Stimulated activated CD4-positive, alpha-beta T cell treated with anti-CD3 and anti-CD28 coated beads, Interleukin-4, amount 100 ng/mL, for 24 hours (primary cell): ENCODE measurements around the gene ZBTB34.
"Not testable (repeated sequence)": the region's sequence is repeated elsewhere in the genome, so short reads cannot be mapped to it uniquely, and the experiment has no call there.

ENCODE experiments used
- DNase-seq: peaks from one replicate; pipeline ENCODE4 v3.0.0-alpha.2; 2020

ZBTB34 gene

GRCh38 chr9:126860077-126860756 lies at the start of gene ZBTB34:
TSS of gene ZBTB34 (plus strand) at chr9:126860639. CDS start at chr9:126879400, 18,761 bp downstream.
- DNase-seq, result peak; percentile 73

- DNase-seq, result no peak
Measured at GRCh38 chr9:126813072-126813471, 47.4 kb upstream of the ZBTB34 start.

- no peak for DNase-seq
Measured at GRCh38 chr9:126814091-126814490, 46.3 kb upstream of the ZBTB34 start.

GRCh38 chr9:126817615-126818014 lies 42.8 kb upstream of the ZBTB34 start:
- not testable (repeated sequence) for DNase-seq

GRCh38 chr9:126818482-126818881 lies 42.0 kb upstream of the ZBTB34 start:
- DNase-seq, result no peak

- no peak for DNase-seq
Measured at GRCh38 chr9:126819482-126819881, 41.0 kb upstream of the ZBTB34 start.

- no peak for DNase-seq
Measured at GRCh38 chr9:126822278-126822677, 38.2 kb upstream of the ZBTB34 start.

- no peak for DNase-seq
Measured at GRCh38 chr9:126822873-126823272, 37.6 kb upstream of the ZBTB34 start.

- DNase-seq, result not testable (repeated sequence)
Measured at GRCh38 chr9:126824052-126824451, 36.4 kb upstream of the ZBTB34 start.

- DNase-seq, result no peak
Measured at GRCh38 chr9:126827227-126827626, 33.2 kb upstream of the ZBTB34 start.

- DNase-seq, result no peak
Measured at GRCh38 chr9:126829035-126829434, 31.4 kb upstream of the ZBTB34 start.

- no peak for DNase-seq
Measured at GRCh38 chr9:126830827-126831226, 29.6 kb upstream of the ZBTB34 start.

- no peak for DNase-seq
Measured at GRCh38 chr9:126832440-126832839, 28.0 kb upstream of the ZBTB34 start.

- no peak for DNase-seq
Measured at GRCh38 chr9:126833020-126833419, 27.4 kb upstream of the ZBTB34 start.

GRCh38 chr9:126833710-126834345 lies 26.6 kb upstream of the ZBTB34 start:
- no peak for DNase-seq

- no peak for DNase-seq
Measured at GRCh38 chr9:126834672-126835071, 25.8 kb upstream of the ZBTB34 start.

GRCh38 chr9:126836216-126836615 lies 24.2 kb upstream of the ZBTB34 start:
- no peak for DNase-seq

GRCh38 chr9:126838055-126838811 lies 22.2 kb upstream of the ZBTB34 start:
- no peak for DNase-seq

- DNase-seq, result no peak
Measured at GRCh38 chr9:126838895-126839294, 21.5 kb upstream of the ZBTB34 start.

GRCh38 chr9:126839301-126839700 lies 21.1 kb upstream of the ZBTB34 start:
- DNase-seq, result no peak

- DNase-seq, result no peak
Measured at GRCh38 chr9:126842220-126842842, 18.1 kb upstream of the ZBTB34 start.

- DNase-seq, result no peak
Measured at GRCh38 chr9:126842977-126843799, 17.3 kb upstream of the ZBTB34 start.

GRCh38 chr9:126844085-126844484 lies 16.4 kb upstream of the ZBTB34 start:
- no peak for DNase-seq
